Measurements from ENCODE around the gene KPNA6.

KPNA6 gene

DNA sequence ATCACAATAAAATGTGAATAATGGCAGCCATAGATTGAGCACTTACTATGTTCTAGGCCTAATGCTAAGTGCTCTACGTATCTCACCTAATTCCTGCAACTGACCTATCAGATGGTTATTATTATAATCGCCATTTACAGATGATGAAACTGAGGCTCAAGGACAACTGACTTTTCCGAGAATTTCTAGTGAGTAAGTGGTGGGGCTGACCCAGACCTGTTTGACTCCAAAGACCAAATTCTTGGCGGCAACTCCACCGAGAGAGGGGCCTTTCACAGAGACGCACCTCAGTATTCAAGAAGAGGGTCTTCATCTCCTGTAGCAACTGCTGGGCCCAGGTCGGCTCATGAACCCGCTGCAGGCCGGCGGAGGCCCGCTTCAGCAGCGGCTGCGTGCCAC is 113.7 kb downstream of the KPNA6 start:
- H3K4me1 Mint-ChIP-seq (ENCODE audit: low read depth), result peaks cover 24% of the 10 kb centered on the region
- no peaks in the 10 kb centered on the region for H3K27me3 Mint-ChIP-seq (ENCODE audit: low read depth)
- peaks cover 18% of the 10 kb centered on the region for H3K36me3 Mint-ChIP-seq (ENCODE audit: low read depth)

GRCh38 chr1:32221980-32222755 is 114.3 kb downstream of the KPNA6 start, which contains the start of the genes EIF3I and TMEM234:
Gene EIF3I, plus strand, starts transcription at chr1:32222407. Its CDS starts 35 bp downstream, at chr1:32222442.
Gene TMEM234, minus strand, starts transcription at chr1:32222353. Its CDS starts 31 bp downstream, at chr1:32222322.
- Mint-ChIP-seq H3K36me3 (ENCODE audit: low read depth) (peaks cover 18% of the 10 kb centered on the region), H3K9me3 (no peaks in the 10 kb centered on the region), H3K4me1 (ENCODE audit: low read depth) (peaks cover 24% of the 10 kb centered on the region)

More for the DNA sequence above, 113.7 kb downstream of the KPNA6 start:
- Mint-ChIP-seq H3K27ac (peak overlapping the region; percentile 95), H3K4me3 (peak overlapping the region; percentile 95), H3K9me3 (no peaks in the 10 kb centered on the region)

GRCh38 chr1:32223683-32224082 is 115.8 kb downstream of the KPNA6 start:
- peak overlapping the region; percentile 95 for H3K4me3 Mint-ChIP-seq
- peak overlapping the region; percentile 85 for H3K27ac Mint-ChIP-seq
- H3K9me3 Mint-ChIP-seq, result no peaks in the 10 kb centered on the region
- no peaks in the 10 kb centered on the region for H3K27me3 Mint-ChIP-seq (ENCODE audit: low read depth)
- peaks cover 33% of the 10 kb centered on the region for H3K36me3 Mint-ChIP-seq (ENCODE audit: low read depth)
- H3K4me1 Mint-ChIP-seq (ENCODE audit: low read depth), result peaks cover 24% of the 10 kb centered on the region

More at GRCh38 chr1:32221980-32222755, 114.3 kb downstream of the KPNA6 start, which contains the start of the genes EIF3I and TMEM234:
- peak within 1 kb of the TSS; percentile 95 for H3K4me3 Mint-ChIP-seq
- peak within 1 kb of the TSS; percentile 95 for H3K27ac Mint-ChIP-seq
- no peaks in the 10 kb centered on the region for H3K27me3 Mint-ChIP-seq (ENCODE audit: low read depth)

DNA sequence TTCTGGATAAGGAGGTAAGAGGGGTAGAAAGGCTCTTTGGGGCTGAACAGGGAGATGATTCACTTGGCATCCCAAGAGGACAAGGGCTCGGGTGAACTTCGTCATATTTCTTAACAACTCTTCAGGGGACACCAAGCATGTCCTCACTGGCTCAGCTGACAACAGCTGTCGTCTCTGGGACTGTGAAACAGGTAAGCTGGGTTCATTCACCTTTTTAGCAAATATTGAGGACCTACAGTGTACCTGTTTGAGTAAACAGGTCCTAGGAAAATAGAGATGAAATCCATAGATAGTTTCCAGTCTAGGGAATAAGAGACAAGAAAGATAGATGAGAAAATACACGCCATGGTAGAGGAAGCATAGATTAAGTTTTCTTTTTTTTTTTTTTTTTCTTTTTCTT is 116.4 kb downstream of the KPNA6 start:
- H3K4me3 Mint-ChIP-seq, result peak overlapping the region; percentile 95
- peaks cover 24% of the 10 kb centered on the region for H3K4me1 Mint-ChIP-seq (ENCODE audit: low read depth)
- H3K27ac Mint-ChIP-seq, result peak overlapping the region; percentile 10
- H3K36me3 Mint-ChIP-seq (ENCODE audit: low read depth), result peaks cover 35% of the 10 kb centered on the region
- no peaks in the 10 kb centered on the region for H3K27me3 Mint-ChIP-seq (ENCODE audit: low read depth)
- no peaks in the 10 kb centered on the region for H3K9me3 Mint-ChIP-seq
